ENCODE measurements around the gene DEGS1.

DNA sequence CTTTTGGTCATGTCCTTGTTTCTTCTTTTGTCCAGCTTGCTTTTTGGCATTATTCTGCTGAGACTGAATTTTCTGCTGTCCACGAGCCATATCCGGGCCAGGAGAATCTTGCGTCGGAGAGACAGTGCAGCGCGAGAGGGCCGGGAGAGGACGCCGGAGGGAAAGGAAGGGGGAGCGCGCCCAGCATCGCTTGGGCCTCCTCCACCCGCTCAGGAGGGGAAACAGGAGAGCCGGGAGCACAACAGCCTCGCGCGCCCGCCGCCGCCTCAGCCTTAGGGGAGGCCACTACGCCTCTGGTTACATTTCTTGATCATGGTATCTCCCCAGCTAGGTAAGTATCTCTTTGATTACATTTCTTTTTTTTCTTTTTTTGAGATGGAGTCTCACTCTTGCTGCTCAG, 7.4 kb upstream of the DEGS1 start:
- TF ChIP-seq GATA2 (IDR thresholded peaks at IDR 0.05; ENCODE audit: low read depth, low read length) = no peak
- TF ChIP-seq GATA3 (IDR thresholded peaks at IDR 0.05; ENCODE audit: low read depth, low read length) = no peak

All from SH-SY5Y (cell line).